Islet of Langerhans (tissue), 1 donor: ENCODE results near the gene HSD17B12.
A peak's percentile ranks its signal among the peaks of the same experiment; 100 is the strongest.
"Not testable (repeated sequence)": the region's sequence is repeated elsewhere in the genome, so short reads cannot be mapped to it uniquely, and the experiment has no call there.

ENCODE experiments used
- FAIRE-seq: peaks from one replicate; lab custom pipeline; 2011; peaks lifted over from hg19 to GRCh38; lab: Jason Lieb, UNC

Gene HSD17B12

DNA sequence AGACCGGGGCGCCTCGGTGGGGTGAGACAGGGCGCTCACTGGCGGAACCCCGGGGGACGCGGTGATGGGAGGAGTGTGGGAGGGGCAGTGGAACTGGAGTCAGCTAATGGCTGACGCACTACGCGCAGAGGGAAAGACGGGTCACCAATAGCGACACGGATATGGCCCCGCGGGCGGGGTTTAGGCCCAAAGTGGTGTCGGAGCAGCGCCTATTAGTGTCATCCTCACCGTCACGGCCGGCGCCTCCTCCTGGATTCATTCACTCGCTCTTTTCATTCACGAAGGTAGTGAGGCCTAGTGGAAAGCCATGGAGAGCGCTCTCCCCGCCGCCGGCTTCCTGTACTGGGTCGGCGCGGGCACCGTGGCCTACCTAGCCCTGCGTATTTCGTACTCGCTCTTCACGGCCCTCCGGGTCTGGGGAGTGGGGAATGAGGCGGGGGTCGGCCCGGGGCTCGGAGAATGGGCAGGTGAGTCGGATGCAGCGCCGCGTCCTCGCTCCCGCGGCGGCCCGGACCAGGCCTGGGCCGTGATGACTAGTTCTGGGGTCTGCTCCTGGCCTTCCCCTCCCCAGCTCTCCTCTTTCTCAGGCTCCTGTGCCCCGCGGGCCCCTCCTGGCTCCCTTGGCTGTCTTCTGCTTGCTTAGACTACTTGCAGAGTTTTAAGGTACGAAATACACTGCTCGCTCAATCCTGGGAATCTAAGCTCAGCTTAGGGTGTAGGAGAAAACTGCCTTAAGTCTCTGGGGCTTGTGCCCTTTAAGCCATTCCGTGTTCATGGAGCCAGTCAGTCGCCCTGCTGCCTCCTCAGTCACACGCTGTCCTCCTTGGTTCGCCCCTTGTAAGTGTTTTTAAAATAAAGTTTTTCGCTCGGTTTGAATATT lies at the start of gene HSD17B12:
HSD17B12 (plus strand) TSS at position 218 of the 880 bp plus-strand sequence; CDS start at position 308, 90 bp downstream.
- FAIRE-seq, result peak; percentile 27

- no peak for FAIRE-seq
These were observed 48.8 kb upstream of the HSD17B12 start for GRCh38 chr11:43631732-43632131.

DNA sequence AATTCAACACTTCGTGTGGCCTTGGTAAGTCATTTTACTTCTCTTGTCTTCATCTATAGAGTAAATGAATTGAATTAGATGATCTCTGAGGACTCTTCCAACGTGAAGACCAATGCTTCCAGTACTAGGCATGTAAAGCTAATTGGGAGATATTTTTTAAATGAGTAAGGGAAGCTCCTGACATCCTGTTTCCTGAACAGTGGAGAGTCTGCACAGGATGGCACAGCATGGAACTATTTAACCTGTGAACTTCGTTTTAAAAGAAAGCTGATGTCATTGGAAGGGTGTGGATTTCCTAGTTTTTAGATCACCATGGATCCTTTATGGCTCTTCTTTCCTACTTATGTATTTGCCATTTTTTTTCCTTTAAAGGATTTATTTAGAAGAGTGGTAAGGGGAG lies 48.4 kb upstream of the HSD17B12 start:
- FAIRE-seq, result no peak

DNA sequence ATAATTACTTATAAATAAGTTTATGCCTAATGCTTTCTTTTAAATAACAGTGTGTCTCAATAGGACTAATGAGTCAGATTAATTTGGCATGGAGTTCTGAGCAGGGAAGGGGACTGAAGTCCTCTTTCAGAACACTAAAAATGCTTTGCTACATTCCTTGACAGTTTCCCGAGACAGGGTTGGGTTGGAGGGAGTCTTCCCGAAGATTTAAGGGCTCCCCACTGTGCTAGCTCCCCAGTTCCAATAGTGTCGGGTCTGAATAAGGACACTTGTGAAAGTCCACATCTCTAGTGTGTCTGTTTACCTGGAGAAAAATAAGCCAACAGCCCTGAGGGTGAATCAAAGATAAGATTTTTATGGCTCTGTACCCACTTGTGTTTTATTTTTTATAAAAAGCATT lies 41.8 kb upstream of the HSD17B12 start:
- no peak for FAIRE-seq

DNA sequence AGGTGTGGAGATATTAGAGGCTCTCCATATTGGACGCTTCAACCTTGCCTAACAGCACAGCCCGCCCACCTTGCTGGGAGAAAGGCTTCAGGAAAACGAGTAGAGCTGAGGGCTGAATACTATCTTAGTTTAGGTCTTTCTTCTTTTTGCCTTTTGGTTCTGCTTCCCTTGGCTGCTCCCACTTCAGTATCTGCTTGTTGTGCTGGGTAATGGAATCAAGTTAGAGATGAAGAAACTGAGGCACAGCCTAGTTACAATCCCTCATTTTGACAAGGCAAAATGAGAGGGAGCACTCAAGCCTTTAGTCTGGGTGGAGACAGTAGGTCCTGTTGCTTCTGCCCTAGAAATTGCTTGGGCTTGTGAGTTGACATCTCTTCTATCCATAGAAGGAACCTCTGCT lies 41.3 kb upstream of the HSD17B12 start:
- no peak for FAIRE-seq

DNA sequence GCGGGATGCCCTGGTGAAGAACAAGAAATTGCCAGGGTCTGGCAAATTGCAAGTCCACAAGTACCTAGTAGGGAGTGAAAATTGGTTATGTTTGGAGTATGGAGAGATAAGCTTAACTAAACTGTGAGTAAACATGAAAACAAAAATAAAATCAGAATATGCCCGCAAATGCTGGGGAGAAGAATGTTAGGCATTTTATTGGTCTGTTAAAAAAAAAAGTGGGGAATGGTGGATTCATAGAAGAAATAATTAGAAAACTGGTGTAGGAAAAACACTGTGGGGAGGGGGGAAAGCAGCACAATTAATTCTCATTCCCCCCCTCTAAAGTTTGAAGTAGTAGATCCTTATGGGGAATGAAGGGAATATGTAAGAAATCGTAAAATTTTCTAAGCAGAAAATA lies 40.6 kb upstream of the HSD17B12 start:
- no peak for FAIRE-seq

GRCh38 chr11:43643898-43644620 lies 36.5 kb upstream of the HSD17B12 start:
- FAIRE-seq, result peak; percentile 5

GRCh38 chr11:43644621-43645299 lies 35.8 kb upstream of the HSD17B12 start:
- FAIRE-seq, result no peak

DNA sequence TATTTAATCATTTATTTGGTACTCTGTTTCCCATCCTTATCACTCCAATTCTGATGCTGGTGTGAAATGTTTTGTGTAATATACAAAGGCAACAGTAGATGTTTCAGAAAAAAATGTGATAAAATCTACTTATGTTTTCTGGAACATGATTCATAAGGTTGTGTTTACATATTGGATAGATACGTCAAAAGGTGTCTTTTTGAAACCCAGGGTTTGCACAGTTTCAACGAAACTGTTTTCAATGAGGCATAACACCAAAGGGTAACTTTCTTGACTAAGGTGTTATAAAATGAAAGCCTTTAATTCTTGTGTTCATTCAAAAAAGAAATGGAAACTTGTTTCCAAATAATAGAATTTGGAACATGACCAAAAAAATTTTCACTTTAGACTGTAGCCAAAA lies 33.8 kb upstream of the HSD17B12 start:
- no peak for FAIRE-seq

- no peak for FAIRE-seq
These were observed 31.6 kb upstream of the HSD17B12 start for GRCh38 chr11:43648888-43649287.

DNA sequence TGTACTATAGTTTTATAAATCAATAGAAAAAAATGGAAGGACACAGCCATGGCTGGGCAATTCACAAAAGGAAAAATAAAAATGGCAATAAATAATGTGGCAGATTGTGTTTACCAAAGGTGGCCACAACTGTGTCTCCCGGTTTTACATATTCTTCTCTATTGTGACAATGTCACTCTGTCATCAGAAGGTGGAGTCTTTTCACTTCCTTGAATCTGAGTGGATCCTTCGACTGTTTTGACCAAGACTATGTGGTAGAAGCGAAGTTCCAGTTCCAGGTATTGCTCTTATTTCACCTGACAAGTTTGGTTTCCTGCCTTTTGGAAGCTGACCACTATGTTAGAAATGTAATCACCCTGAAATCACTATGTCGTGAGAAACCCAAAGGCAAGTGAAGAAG lies 31.0 kb upstream of the HSD17B12 start:
- FAIRE-seq, result no peak

DNA sequence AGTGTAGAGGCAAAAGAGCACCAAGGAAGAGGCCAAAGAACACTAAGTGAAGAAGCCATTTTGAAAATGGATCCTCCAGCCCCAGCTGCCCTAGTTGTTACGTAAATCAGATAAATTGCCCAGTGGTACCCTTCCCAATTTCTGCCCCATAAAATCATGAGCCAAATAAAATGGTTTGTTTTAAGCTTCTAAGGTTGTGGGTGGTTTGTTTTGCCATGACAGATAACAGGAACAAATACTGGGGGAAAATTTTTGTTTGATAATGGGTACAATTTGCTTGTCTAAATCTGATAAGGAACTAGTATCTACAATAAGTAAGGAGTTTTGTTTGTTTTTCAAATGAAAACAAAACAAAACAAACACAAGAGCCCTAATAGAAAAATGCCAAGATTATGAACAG lies 30.6 kb upstream of the HSD17B12 start:
- no peak for FAIRE-seq

DNA sequence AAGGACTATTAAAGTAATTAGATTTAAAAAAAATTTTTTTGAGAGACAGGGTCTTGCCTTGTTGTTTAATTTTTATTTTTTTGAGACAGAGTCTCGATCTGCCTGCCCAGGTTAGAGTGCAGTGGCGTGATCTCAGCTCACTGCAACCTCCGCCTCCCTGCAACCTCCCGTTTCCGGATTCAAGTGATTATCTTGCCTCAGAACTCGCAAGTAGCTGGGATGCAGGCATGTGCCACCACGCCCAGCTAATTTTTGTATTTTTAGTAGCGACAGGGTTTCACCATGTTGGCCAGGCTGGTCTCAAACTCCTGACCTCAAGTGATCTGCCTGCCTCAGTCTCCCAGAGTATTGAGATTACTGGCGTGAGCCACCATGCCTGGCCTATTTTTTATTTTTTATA lies 17.5 kb upstream of the HSD17B12 start:
- not testable (repeated sequence) for FAIRE-seq

DNA sequence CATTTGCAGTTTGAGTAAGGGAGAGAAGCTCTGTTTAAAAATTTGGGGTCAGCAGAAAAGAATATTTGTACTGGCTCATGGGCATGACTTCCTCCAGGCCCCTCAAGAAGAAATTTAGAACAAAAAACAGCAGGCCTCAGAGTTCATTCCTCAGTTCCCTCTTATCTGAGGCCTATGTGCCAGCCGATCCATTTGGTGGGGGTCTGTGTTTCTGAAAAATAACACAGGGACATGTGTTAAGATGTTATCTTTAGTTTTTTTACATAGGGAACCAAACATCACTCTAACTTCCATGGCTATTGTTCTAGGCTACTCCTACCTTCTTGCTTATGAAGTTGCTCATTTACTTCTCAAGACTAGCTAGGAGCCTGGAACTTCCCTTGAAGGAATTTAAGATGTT lies 16.2 kb upstream of the HSD17B12 start:
- no peak for FAIRE-seq

GRCh38 chr11:43671284-43671683 lies 9.3 kb upstream of the HSD17B12 start:
- FAIRE-seq, result not testable (repeated sequence)

DNA sequence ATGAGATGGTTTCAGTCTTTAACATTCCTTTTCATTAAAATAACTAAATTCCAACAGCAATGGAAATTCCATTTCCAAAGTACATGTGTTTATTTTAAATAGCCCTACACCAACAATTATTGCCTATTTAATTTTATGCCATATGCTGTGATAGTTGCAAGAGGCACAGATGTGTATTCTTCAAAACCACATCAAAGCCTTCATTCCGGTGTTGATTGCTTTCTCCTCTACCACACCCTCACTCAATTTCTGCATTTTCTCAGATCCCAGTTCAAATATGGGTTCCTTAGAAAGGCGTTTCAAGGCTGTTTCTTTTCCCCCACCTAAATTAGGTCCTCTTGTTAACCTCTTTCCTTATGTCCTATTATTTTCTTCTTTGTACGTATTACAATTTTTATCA lies 6.0 kb upstream of the HSD17B12 start:
- FAIRE-seq, result no peak

DNA sequence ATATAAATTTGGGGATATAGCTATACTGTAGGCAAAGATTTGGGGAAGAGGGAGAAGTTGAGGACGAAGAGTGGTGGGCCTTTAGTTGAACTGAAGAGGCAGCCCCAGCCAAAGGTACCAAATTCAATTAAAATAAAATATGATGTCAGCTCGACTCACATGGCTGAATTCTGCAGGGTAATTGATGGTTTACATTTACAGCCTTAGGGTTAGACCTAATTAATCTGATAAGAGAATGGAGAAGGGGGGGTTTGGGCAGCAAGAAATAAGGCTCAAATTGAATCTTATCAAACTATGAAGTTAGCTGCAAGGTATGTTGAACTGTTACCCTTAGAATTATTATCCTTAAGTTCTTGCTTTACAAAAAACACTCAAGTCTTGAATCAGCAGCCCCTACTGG lies 3.6 kb upstream of the HSD17B12 start:
- no peak for FAIRE-seq

- peak; percentile 75 for FAIRE-seq
These were observed 934 bp downstream of the HSD17B12 start for GRCh38 chr11:43681401-43681942.

DNA sequence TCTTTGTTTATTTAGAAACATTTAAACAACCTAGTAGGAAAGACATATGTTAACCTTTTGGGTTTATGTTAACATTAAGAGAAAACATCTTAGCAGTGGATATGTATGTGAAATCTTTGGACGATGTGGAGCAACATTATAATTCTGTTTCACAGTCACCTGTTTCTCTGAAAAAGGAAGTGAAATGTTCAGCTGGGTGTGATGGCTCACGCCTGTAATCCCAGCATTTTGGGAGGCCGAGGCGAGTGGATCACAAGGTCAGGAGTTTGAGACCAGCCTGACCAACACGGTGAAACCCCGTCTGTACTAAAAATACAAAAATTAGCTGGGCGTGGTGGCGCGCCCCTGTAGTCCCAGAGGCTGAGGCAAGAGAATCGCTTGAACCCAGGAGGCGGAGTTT lies 1.5 kb downstream of the HSD17B12 start:
- not testable (repeated sequence) for FAIRE-seq

DNA sequence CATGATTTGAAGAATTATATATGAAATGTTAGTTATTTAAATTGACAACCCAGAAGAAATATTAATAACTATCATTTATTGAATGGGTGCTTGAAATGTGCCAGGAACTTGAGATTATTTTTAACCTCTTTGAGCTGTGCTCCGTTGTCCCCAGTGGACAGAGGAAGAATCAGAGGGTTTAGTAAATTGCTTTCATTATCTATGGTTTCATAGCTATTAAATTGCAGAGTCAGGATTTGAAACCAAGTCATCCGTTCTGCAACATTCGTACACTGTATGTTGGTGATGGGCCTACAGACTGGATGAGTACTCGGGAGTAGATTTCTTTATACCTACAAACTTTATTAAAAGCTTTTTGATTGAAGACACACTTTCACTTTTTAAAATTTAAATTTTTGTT lies 4.9 kb downstream of the HSD17B12 start:
- FAIRE-seq, result peak; percentile 76

DNA sequence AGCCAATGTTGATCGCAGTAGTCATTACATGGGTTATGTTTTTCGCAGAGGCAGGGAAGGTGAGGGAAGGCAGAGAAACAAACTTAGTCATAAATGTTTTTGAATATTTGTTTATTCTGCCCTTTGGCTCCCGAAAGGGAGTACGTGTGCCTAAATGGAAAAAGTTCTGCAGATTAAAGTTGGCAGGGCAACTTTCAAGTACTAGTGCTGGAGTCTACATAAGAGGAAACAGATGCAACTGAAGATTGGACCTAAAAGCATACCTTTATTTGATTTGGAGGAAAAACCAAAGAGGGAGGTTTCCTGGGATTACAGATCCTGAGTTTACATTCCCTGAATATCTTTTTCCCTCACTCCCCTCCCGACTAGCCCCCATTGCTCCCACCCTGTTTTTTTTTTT lies 5.7 kb downstream of the HSD17B12 start:
- no peak for FAIRE-seq

GRCh38 chr11:43687120-43687791 lies 6.7 kb downstream of the HSD17B12 start:
- FAIRE-seq, result no peak
